Retinal pigment epithelial cell (primary cell): ENCODE measurements around the gene SLC13A2.

ENCODE experiments used
- DNase-seq: peaks from one replicate; pipeline ENCODE4 v3.0.0-alpha.2; 2010; ENCODE audit warnings: low read depth
- H3K4me3 ChIP-seq: 2 replicates; pipeline ENCODE4 v1.5.1; 2011; ENCODE audit warnings: mild to moderate bottlenecking, low read length, control low read depth, moderate library complexity
- TF ChIP-seq, protein P1 (sequence below): conservative IDR thresholded peaks from 2 replicates; pipeline ENCODE4 v1.5.1; 2011; ENCODE audit warnings: low read depth, low read length, control low read depth, inconsistent platforms

SLC13A2 gene

DNA sequence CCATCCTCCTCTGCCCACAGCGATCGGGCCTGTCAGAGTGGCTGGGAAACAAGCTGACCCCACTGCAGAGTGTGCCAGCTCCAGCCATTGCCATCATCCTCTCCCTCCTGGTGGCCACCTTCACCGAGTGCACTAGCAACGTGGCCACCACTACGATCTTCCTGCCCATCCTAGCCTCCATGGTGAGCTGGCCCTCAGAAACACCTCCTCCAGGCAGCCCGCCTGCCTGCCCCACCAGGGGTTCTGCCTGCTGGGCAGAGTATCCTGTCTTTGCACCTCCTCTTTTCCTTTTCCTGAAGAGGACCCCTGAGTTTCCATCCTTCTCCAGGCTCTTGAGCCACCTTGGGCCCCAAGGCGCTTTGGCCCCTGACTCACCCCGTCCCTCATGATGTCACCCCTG, 22.2 kb downstream of the SLC13A2 start:
- TF ChIP-seq, protein P1, sequence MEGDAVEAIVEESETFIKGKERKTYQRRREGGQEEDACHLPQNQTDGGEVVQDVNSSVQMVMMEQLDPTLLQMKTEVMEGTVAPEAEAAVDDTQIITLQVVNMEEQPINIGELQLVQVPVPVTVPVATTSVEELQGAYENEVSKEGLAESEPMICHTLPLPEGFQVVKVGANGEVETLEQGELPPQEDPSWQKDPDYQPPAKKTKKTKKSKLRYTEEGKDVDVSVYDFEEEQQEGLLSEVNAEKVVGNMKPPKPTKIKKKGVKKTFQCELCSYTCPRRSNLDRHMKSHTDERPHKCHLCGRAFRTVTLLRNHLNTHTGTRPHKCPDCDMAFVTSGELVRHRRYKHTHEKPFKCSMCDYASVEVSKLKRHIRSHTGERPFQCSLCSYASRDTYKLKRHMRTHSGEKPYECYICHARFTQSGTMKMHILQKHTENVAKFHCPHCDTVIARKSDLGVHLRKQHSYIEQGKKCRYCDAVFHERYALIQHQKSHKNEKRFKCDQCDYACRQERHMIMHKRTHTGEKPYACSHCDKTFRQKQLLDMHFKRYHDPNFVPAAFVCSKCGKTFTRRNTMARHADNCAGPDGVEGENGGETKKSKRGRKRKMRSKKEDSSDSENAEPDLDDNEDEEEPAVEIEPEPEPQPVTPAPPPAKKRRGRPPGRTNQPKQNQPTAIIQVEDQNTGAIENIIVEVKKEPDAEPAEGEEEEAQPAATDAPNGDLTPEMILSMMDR = no peak
- H3K4me3 ChIP-seq = no peak overlapping the region
- DNase-seq = no peak

DNA sequence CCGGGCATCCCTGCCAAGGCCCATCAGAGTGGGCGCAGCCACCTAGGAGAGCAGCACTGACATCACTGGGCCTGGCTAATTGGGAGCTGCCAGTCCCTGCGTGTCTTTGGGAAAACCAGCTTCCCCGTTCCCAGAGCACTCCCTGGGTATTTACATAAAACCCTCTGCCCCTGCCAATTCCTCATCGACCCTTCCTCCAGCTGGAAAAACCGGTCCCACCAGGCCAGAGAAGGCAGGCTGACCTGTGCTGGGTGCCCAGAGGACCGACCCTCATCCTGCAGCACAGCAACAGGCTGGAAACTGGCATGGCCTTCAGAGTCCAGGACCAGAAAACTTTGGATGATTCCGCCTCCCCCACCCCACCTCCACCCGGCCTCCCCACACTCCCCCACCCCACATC, 24.5 kb downstream of the SLC13A2 start:
- no peak for DNase-seq
- no peak overlapping the region for H3K4me3 ChIP-seq
- TF ChIP-seq, protein P1 = no peak

DNA sequence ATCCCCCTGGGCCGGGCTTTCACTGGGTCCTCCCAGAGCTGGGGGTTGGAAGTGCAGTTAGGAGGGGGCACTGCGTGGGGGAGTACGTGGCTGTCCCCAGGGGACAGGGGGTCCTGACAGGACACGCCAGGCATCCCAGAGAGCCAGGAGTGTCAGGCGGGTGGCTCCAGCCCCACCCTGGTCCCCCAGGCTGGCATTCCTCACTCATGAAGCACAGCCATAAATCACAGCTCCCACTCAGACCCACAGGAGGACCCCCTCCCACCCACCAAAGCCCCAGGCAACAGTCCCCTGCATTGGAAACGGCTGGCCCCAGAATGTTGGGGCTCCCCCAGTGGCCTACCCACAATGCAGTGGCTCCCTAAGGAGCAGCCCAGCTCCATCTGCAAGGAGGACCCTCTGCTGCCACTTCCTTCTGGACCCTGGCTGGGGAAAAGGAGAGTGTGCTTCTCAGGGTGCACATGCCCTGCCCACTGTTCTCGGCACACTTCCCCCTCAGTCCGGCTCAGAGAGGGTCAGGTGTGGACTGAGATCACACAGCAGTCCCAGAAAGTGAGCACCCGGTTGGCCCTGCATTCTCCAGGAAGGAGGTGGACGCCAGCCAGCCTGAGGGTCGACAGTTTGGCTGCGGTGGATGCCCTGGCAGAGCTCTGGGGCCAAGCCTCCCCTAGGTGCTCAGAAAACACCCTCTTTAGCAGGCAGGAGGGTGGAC, 25.4 kb downstream of the SLC13A2 start:
- TF ChIP-seq, protein P1 = no peak
- no peak overlapping the region for H3K4me3 ChIP-seq
- DNase-seq = no peak

DNA sequence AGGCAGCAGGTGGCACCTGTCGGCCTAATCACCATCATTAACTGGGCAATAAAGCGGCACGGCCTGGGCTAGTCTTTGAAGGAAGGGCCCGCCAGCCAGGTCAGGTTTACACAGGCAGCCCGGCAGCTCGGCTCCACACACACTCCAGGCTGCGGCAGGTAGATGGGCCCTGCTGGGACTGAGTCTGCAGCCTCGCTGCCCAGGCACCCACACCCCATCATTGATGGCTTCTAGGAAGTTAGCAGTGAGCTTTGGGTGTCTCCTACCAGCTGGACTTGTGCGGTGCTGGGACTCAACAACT, 25.9 kb downstream of the SLC13A2 start:
- DNase-seq = no peak
- H3K4me3 ChIP-seq = no peak overlapping the region
- TF ChIP-seq, protein P1 = no peak

DNA sequence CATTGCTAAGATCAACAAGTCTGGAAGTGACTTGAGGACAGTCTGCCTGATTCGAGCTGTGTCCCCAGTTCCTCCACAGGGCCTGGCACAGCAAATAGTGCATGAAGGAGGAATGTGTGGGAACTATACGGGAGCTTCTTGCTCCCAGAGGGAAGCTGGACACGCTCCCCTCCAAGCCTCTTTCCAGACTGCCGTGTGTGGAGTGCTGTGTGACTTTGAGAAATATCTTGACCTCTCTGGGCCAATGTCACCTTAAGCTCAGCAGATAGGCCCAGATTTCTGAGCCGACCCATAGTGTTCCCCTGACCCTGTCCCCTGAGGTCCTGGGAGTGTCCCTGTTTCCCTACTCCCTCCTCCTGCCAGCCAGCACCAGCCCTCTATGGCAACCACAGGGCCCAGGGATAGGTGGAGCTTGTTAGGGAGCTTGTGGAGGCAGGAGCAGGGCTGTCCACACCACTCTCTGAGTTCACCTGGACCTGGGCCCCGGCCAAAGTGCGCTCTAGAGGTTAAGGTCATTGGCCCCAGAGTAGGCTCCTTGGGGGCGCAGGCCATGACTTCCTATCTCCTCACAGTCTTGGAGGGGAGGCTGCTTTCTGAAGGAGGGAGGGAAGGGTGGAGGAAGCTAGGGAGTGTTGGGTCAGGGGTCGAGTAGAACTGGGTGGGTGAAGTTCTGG, 26.4 kb downstream of the SLC13A2 start:
- TF ChIP-seq, protein P1 = no peak
- H3K4me3 ChIP-seq = no peak overlapping the region
- DNase-seq = no peak

DNA sequence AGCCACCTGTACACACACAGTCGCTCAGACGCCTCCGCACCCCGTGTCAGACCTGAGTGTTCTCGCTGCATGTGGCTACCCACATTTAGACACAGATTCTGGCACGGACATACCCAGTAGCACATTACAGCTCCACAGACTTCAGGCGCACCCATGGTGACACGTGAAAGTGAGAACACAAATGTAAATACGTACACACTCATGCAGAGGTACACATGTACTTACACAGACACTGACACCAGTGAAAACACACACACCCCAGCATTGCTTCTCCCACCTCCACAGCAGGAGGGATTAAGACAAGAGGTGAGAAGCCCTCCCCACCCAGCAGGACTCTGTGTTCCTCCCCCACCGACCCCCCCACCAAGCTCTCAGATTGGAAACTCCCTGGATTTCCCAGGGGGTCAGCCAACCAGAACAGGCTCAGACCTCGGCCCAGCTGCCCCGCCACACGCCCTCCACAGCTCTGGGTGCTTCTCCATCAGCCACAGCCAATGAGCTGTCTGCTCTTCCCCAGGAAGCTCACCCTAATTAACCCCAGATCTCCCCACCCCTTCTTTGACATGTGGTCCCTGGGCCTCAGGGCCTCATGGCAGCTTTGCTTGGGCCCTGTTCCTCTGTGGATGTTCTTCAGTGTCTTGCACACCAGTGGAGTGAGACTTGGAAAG, 27.4 kb downstream of the SLC13A2 start:
- DNase-seq = no peak
- H3K4me3 ChIP-seq = no peak overlapping the region
- TF ChIP-seq, protein P1 = no peak
